ENCODE data around the gene FBXO36. TPM values are rescaled to one million over a fixed set of nuclear protein-coding genes. Genes with fewer than 3 reads are reported as not detected.
A peak's percentile ranks its signal among the peaks of the same experiment; 100 is the strongest.

The FBXO36 gene
- total and polyA plus RNA-seq, 2 of the 13 experiments (the other 11 are each of a cell fraction or from before 2014, with no cell fraction given), result 2.8 TPM

GRCh38 chr2:230010501-230010900 lies 88.2 kb downstream of the FBXO36 start:
- intact Hi-C loops (cut with micrococcal nuclease; ENCODE audit: unreplicated experiment), result no loop called here
- Histone ChIP-seq H3K9ac (ENCODE audit: insufficient read depth, low read depth, low read length) (no peak overlapping the region), H3K4me2 (ENCODE audit: low read depth, low read length) (no peak overlapping the region), H4K20me1 (ENCODE audit: insufficient read depth, low read length) (no peaks in the 10 kb centered on the region; the same call in 1 of the 2 replicates), H3K4me1 (ENCODE audit: insufficient read depth, low read length) (peaks cover 13% of the 10 kb centered on the region), H3K79me2 (ENCODE audit: insufficient read depth, low read length) (no peaks in the 10 kb centered on the region), H3K27ac (ENCODE audit: extremely low read length, insufficient read depth, low read length) (no peak overlapping the region), H3K9me3 (ENCODE audit: low read length) (0 out of 2 replicates have a peak, but pooled peaks cover under 1% of the 10 kb centered on the region), H3K4me3 (replicated peaks in 1 of 3; ENCODE audit: insufficient read depth in 1 of 3, low read depth in 2 of 3, low read length in 3 of 3) (no peak overlapping the region), H3K27me3 (ENCODE audit: control insufficient read depth in 1 of 2, insufficient read depth in 2 of 2, low read length in 2 of 2) (no peaks in the 10 kb centered on the region), H3K36me3 (replicated peaks in 1 of 2; ENCODE audit: control insufficient read depth in 1 of 2, insufficient read depth in 2 of 2, low read length in 2 of 2) (no peaks in the 10 kb centered on the region), H2AFZ (ENCODE audit: low read length) (no peak overlapping the region)
- ChIA-PET POLR2A (no interaction called here), CTCF (ENCODE audit: low intra/inter-chr PET ratio, low total read pairs) (no interaction called here)
- FAIRE-seq (no peak), DNase-seq (ENCODE audit: low spot score) (no peak), ATAC-seq (no peak)
- TF ChIP-seq ZSCAN20 (CRISPR knock-in tag; IDR thresholded peaks at IDR 0.05; ENCODE audit: borderline replicate concordance), result no peak
- TF ChIP-seq YEATS2 (CRISPR knock-in tag; IDR thresholded peaks at IDR 0.05; ENCODE audit: borderline replicate concordance), result no peak
- TF ChIP-seq, protein P1, sequence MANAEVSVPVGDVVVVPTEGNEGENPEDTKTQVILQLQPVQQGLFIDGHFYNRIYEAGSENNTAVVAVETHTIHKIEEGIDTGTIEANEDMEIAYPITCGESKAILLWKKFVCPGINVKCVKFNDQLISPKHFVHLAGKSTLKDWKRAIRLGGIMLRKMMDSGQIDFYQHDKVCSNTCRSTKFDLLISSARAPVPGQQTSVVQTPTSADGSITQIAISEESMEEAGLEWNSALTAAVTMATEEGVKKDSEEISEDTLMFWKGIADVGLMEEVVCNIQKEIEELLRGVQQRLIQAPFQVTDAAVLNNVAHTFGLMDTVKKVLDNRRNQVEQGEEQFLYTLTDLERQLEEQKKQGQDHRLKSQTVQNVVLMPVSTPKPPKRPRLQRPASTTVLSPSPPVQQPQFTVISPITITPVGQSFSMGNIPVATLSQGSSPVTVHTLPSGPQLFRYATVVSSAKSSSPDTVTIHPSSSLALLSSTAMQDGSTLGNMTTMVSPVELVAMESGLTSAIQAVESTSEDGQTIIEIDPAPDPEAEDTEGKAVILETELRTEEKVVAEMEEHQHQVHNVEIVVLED (CRISPR knock-in tag; IDR thresholded peaks at IDR 0.05; ENCODE audit: borderline replicate concordance), result no peak
- no peak for TF ChIP-seq NONO (IDR thresholded peaks at IDR 0.05)
- no peak for TF ChIP-seq NONO (CRISPR knock-in tag; conservative IDR thresholded peaks at IDR 0.05)
- no peak for TF ChIP-seq ZNF430 (CRISPR knock-in tag; IDR thresholded peaks at IDR 0.05)
- in situ Hi-C loops (cut with HindIII; ENCODE audit: extremely low pct_ligation_motif_present, low pct_unique_long_range_greater_than_20kb), result loop anchor here (25.0 kb wide), 1 partner anchor 802 kb away; no protein-coding TSS in a partner anchor
- WGBS (ENCODE audit: low lambda C conversion rate), result 96% methylated on average over 6 of the region's 6 CpGs
- no TSS peak for BruUV-seq (replicated peaks)

DNA sequence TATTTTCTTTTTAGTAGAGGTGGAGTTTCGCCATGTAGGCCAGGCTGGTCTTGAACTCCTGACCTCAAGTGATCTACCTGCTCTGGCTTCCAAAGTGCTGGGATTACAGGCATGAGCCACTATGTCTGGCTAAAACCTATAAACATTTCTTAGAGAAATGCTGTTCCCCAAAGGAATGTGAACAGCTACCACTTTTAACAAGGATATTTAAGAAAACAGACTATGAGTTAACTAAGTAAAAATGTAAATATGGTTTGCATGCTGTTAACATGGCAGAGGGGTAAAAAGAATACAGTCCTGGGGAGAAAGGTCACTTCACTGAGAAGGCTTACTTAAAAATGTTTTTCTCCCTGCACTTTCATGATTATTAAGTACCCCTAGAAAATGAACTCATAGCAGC lies 89.3 kb downstream of the FBXO36 start:
- no peak overlapping the region for H2AFZ ChIP-seq (ENCODE audit: low read length)
- H3K27ac ChIP-seq (ENCODE audit: extremely low read length, insufficient read depth, low read length), result no peak overlapping the region
- no peak for FAIRE-seq
- BruUV-seq (replicated peaks), result no TSS peak
- WGBS (ENCODE audit: low lambda C conversion rate), result 93% methylated on average over 1 of the region's 1 CpG
- no peaks in the 10 kb centered on the region for H3K79me2 ChIP-seq (ENCODE audit: insufficient read depth, low read length)
- H3K4me2 ChIP-seq (ENCODE audit: low read depth, low read length), result no peak overlapping the region
- ATAC-seq, result no peak
- no peaks in the 10 kb centered on the region for H3K36me3 ChIP-seq (replicated peaks in 1 of 2; ENCODE audit: control insufficient read depth in 1 of 2, insufficient read depth in 2 of 2, low read length in 2 of 2)
- in situ Hi-C loops (cut with HindIII; ENCODE audit: extremely low pct_ligation_motif_present, low pct_unique_long_range_greater_than_20kb), result loop anchor here (25.0 kb wide), 1 partner anchor 801 kb away; no protein-coding TSS in a partner anchor
- H3K4me1 ChIP-seq (ENCODE audit: insufficient read depth, low read length), result peaks cover 18% of the 10 kb centered on the region
- H4K20me1 ChIP-seq (ENCODE audit: insufficient read depth, low read length), result no peaks in the 10 kb centered on the region; the same call in 1 of the 2 replicates
- ChIA-PET CTCF (ENCODE audit: low intra/inter-chr PET ratio, low total read pairs) (no interaction called here), POLR2A (no interaction called here)
- DNase-seq (ENCODE audit: low spot score), result no peak
- no peak overlapping the region for H3K4me3 ChIP-seq (replicated peaks in 1 of 3; ENCODE audit: insufficient read depth in 1 of 3, low read depth in 2 of 3, low read length in 3 of 3)
- peaks cover 9% of the 10 kb centered on the region for H3K9me3 ChIP-seq (ENCODE audit: low read length)
- TF ChIP-seq FIP1L1 (IDR thresholded peaks at IDR 0.05; ENCODE audit: borderline replicate concordance, insufficient read depth, low read depth, low read length) (no peak), RARA (CRISPR knock-in tag; IDR thresholded peaks at IDR 0.05) (0 out of 2 replicates have a peak, but pooled peaks have one; percentile 6), ZNF121 (CRISPR knock-in tag; IDR thresholded peaks at IDR 0.05) (no peak), RFX1 (IDR thresholded peaks at IDR 0.05) (no peak), FOXA3 (CRISPR knock-in tag; IDR thresholded peaks at IDR 0.05) (0 out of 2 replicates have a peak, but pooled peaks have one; percentile 10), SIN3B (IDR thresholded peaks at IDR 0.05; ENCODE audit: low read length) (no peak)
- no peaks in the 10 kb centered on the region for H3K27me3 ChIP-seq (ENCODE audit: control insufficient read depth in 1 of 2, insufficient read depth in 2 of 2, low read length in 2 of 2)
- intact Hi-C loops (cut with micrococcal nuclease; ENCODE audit: unreplicated experiment), result no loop called here
- H3K9ac ChIP-seq (ENCODE audit: insufficient read depth, low read depth, low read length), result no peak overlapping the region

All from HepG2 (cell line).